DMS 273 (cell line): Measurements from ENCODE around the gene AUNIP.

Experiments
- DNase-seq: peaks from one replicate; lab custom pipeline; 2025; ENCODE audit not compliant: unreplicated experiment; lab: John Stamatoyannopoulos, UW

AUNIP gene, protein sequence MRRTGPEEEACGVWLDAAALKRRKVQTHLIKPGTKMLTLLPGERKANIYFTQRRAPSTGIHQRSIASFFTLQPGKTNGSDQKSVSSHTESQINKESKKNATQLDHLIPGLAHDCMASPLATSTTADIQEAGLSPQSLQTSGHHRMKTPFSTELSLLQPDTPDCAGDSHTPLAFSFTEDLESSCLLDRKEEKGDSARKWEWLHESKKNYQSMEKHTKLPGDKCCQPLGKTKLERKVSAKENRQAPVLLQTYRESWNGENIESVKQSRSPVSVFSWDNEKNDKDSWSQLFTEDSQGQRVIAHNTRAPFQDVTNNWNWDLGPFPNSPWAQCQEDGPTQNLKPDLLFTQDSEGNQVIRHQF

DNA sequence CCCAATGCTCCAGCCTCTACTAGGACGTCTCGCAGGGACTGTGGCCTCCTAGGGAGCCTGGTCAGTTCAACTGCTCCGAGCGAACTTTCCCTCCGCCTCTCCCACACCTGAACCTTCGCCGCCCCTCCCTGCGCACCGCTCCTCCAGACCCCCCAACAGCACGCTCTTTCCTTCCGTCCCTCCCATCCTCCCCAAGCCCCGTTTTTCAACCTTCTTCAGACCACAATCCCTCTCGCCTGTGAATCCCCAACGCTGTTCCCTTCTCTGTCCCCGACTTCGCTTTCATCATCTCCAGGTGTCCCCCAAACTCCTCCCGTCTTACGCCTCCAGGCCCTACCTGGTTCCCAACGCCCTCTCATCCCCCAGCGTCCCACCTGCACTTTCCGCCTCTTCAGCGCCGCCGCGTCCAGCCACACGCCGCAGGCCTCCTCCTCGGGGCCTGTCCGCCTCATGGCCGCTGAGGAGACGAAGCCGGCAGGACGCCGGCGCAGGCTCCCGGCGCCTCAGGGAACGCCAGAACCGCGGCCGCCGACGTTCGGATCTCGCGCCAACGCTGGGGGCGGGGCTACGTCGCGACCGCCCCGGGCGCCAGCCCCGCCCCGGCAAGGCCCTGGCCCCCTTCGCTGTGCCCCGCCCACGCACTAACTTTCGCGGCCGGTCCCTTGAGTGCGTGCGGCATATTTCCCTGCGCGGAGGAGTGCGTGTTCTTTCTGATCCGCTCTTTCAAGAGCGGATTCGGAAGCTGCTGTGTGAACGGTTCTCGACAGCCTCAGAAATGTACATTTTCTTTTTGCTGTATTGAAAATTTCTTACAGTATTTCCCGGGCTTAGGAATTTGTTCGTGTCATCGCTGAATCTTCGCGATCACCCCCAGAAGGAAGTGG lies at the start of gene AUNIP:
TSS of gene AUNIP (minus strand) at position 552 of the 884 bp plus-strand sequence. CDS start at position 452, 100 bp downstream.
- DNase-seq = peak; percentile 96

DNA sequence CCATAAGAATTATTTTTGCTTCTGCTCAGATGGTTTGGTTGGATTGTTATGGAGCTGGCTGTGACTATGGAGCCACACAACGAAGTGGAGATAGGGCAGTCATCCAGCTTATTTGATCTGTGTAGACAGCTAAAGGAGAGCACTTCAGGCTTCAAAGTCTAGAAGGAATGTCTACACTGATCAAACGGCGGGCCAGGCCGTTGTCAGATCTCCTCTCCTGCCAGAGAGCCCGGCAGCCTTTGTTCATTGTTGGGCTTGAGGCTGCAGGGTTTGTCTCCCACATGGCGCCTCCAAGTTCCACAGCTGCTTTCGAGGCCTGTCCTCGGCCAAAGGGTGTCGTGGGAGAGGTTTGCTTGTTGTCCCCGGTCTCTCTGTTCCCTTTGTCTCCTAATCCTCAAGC lies 49.8 kb upstream of the AUNIP start:
- DNase-seq = no peak

DNA sequence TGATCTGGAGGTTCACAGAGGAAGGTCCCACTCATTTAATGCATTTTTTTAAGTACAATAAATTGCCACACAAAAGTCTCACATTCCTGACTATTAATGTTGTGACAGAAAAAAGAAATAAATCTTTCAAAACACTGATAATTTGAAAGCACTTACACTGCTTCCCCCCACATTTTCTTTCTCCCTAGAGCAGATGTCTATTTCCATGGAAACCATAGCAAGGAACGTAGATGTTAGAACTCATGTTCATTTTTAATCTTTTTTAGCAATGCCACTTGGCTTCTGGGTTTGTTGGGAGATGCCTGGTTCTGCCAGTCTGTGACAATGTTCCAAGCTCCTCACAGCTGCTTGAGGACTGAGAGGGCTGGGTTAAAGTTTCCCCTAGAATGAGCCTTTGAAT lies 48.9 kb upstream of the AUNIP start:
- no peak for DNase-seq

DNA sequence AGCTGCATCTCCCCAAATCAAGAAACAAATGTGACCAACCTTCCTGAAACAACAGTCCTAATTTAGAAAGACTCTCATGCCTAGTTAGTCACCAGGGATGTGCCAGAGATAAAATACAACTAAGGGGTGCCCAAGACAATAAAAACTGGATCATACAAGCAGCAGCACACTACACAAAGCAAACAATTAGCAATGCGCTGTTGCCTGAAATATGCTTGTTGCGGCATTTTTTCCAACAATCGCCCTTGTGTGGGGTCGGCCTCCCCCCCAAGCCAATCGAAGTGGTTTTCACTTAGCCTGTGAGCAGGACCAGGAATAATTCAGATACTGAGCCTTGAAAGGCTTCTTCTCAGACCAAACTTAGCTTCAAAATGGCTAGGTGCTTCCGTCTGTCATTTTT lies 48.3 kb upstream of the AUNIP start:
- DNase-seq = no peak

DNA sequence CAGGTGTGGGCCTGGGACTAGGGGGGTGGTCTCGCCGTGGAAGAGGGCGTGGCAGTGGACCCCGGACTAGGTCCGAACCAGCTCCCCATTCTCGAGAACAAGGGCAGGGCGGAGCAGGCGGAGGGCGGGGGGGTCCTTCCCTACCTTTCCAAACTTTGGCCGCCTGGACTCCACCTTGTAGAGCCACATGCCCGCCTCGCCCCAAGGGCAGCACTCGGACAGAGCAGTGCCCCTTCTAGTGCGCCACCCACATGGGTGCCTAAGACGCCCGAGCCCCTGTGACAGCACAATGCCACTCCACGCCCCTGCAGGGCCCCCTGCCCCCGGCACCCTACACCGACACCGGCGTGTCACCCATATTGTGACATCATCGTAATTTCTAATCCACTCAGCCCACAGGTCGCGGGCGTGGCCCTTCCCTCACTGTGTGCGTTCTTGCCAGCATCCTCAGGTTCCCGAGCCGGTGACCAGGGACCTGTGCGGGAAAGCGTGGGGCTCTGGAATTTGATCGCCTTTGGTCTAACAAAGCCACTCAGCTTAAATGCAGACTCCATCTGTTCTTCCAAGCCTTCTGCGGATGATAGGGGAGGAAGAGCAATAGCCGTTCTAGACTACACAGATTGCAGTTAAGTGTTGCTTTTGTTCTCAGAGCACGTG lies 47.5 kb upstream of the AUNIP start:
- DNase-seq = peak; percentile 85

DNA sequence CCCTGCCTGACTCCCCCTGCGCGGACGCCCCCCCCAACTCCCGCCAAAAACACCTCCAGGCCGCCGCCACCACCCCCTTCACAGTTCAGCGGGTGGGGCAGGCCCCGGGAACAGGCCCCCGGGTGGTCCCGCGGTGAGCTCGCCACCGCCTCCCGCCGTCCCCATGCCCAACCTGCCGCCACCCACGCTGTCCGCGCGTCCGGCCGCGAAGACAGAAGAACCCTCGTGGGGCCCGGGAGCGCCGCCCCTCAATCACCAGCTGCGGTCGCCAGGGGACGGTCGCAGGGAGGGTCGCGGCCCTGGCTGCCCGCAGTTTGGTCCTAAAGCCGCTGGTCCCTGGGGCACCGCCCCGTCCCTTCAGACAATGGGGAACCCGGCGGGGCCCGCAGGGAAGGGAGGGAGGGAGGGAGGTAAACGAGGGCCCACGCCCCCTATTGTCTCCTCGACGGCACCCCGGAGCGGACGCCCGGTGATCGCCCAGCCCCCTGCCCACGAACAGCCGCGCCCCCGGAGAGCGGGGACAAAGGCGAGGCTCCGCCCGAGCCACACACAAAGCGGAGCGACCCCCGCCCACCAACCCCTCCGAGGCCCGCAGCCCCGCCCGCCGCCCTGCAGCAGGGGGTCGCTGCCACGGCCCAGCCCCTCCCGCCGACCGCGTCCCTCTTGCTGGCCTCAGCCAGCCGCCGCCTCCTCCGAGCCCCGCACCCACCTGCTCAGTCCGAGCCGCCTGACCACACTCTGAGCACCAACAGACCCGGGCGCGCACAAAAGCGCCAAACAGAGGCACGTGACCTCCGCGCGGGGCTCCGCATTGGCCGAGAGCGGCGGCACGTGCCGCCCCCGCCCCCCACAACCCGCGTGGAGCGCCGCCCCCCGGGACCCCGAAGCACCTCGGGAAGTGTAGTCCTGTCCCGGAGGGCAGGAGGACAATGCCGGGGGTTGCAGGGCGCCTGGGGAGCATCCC lies 46.7 kb upstream of the AUNIP start, which contains the start of gene STMN1:
TSS of gene STMN1 (minus strand) at position 740 of the 964 bp plus-strand sequence. CDS start 1,743 bp downstream, outside the sequence.
- peak; percentile 98 for DNase-seq

DNA sequence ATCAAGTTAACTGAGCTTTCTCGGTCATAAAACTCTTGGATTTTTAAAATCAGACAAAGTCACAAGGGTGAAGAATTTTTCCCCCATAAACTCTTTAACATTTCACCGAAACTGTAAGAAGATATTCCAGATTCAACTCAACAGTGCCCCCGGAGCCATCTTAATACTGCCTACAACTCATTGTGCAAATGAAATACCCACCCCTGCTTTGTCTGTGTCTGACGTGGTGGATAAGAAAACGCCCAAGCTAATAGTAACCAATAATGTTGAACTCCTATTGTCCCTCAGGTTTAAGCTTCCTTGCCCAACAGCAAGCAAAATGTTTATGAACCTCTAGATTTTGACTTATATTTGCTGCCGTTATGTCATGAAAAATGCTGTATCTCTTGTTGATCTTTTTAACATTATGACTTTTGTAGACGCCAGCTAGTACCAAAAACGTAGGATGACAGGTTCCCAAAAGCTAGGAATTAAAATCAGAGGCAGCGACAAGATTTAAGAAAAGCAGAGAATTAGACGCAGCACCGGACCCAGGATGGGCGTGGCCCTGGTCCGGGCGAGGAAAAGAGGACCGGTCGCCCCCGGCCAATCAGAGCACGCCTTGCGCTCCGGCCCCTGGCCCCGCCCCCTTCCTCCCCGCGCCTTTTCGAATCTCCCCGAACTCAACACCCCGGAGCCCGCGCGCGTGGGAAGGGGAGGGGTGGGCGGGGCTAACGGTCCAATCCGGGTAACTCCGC lies 45.9 kb upstream of the AUNIP start:
- DNase-seq = peak; percentile 98

DNA sequence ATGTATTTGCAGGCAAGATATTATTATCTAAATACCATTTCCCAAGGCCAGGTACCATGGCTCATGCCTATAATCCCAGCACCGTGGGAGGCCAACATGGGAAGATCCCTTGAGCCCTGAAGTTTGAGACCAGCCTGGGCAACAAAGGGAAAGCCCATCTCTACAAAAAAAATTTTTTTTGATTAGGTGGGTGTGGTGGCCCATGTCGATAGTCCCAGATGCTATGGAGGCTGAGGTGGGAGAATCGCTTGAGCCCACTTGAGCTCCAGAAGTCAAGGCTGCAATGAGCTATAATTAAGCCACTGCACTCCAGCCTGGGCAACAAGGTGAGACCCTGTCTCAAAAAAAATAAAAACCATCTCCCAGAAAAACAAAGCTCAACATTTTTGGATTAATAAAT lies 44.7 kb upstream of the AUNIP start:
- no peak for DNase-seq

DNA sequence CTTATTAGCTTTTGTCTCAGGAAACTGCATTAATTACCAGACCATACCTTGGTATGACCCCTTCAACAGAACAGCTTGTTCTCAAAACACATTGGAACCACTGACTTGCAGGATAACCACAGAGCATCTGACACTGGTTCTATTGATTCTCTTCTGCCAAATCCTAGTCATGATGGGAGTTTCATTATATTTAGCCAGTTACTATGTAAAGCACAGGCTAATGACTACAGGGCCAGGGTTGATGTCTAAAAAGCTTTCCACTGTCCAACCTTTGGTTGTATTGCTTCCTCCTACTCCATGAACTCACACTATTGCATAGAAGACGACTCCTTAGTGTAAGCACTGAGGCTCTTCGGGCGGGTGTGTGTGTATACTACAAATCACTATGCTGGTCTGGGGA lies 43.2 kb upstream of the AUNIP start:
- DNase-seq = no peak

DNA sequence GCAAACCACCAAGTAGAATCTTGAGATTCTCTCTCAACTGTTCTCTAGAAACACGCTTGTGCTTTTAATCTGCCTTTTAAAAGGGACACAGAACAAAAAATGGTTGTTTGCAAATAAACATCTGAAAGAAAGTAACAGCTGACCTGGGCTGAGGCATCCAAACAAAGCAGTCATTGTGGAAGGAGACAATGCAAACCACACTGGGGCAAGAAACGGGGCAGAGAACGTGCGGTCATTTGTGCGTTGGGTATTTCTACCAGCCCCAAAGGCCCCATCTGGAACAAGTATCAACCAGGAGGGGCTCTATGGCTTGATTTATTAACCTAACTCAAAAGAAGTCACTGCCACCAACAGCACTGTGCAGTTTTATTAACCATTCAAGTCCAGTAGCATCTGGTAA lies 41.0 kb upstream of the AUNIP start:
- no peak for DNase-seq

DNA sequence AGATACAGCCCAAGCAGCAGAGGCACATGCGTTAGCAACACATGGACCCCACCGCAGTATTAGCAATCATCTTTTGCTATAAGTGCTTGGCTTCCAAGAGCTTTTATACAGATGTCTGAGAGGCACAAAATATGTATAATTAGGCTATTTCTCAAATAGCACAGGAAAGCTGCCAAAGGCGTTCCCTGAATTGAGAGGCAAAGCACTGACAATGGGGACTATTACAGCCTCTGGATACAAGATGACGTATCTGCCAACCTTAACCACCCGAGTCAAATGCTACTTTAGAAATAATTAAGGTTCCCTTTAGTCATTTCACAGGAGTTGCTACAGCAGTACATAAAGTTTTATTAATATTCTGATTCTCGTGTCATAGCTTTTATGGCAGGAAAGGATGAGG lies 40.5 kb upstream of the AUNIP start:
- DNase-seq = no peak

DNA sequence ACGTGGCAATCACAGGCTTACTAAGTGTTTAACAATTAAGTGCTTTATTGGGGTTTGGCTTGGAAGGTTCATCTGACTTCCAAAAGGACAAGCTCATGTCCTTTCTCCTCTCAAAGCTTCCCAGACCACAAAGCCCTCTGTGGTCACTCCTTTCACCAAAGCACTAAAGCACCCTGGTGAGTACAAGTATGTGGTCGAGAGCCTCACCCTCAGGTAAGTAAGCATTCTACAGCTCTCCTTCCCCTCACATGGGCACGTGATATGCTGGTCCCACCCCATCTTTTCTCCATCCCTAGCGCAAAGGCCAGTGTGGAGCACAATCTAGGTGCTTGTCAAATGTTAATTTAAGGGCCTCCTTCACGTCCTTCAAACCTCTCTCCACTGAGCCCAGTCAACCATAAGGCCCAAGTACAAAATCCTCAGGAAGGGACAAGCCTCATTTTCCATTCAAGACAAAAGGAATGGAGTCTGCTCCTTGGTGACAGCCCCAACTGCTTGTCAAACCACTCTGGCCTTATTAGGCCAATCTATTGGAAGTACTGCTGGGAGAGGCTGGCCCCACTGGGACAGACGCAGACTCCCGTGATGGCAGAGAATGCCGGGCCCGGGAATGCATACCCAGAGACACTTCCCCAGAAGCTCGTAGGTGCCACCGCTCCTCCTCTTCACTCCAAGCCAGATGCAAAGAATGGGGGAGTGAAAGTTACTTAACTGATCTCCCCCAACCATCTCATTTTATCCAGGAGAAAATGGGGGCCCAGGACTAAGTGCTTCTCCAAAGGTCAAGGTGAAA lies 39.2 kb upstream of the AUNIP start:
- DNase-seq = no peak

DNA sequence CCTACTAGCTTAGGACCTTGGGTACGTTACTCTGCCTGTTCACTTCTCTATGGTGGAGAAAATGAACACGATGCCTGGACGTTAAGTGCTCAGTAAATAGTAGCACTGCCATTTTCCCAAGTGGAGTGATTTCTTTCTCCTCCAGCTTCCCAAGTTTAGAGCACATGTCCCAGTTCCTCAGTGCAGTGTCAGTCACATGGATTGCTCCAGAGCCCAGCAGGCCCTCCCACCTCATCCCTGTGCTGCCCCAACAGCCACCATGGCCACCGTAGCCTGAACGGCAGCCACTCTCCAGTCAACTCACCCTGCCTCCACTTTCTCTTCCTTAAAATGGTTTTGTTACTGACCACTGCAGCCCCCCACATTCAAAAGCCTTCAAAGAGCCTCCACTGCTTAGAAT lies 38.5 kb upstream of the AUNIP start:
- no peak for DNase-seq

DNA sequence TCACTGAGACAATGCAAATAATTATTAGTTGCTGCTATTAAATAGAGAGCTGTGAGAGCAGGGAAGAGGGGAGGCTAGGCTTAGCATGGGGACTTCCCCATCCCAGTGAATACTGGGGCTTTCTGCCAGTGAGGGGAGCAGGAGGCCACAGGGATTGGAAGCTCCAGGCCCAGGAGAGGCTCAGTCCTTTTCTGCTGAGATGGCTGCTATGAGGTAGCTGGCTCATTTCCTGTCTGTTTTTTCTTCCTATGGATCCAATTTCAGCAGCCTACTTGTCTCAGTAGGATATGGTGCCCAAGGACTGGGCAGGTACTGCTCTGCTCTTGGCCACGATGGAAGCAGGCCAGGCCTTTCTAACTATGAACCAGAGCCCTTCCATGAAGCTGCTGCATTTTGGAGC lies 37.0 kb upstream of the AUNIP start:
- DNase-seq = peak; percentile 41

DNA sequence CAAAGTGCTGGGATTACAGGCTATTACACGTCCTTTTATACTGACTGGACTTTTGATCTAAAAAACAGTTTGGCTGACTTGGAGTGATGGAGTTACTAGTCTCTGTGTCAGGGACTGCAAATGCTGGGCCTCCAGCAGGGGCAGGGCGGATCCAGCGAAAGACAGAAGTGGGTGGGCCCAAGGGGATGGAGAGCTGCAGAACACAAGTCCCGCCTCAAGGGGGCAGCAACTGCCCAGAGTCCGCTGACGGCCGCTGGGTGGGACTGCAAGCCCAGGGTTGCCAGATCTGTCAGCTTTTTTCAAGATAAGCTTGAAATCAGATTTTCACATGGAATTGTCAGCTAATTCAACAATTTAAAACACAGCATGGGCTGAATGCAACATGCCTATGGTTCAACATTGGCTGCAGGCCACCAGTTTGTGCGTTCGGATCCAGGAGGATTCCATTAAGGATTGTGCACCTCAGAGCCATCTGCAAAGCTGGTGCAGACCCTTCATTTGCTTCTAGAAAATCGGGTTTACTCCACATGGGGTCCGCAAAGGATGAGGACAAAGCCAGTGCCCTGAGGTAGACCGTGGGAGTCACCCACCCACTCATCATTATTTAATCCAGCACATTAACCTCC lies 36.2 kb upstream of the AUNIP start:
- DNase-seq = peak; percentile 95

DNA sequence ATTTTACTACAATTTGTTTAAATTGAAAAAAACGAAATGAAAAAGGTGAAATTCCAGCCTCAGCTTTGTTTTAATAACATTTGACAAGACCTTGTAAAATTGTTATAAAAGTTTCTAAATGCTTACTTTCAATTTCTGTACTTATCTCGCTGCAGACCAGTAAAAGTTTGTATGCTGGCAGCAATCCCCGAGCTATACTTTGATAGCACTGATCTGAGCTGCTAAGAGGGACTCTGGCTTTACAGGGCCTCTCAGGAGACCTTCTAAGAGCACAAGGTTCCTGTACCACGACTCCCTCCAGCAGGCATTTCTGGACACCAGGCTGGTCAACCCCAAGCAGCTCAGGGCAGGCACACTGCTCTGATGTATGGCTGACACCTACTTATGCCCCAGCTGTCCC lies 33.9 kb upstream of the AUNIP start:
- DNase-seq = no peak

DNA sequence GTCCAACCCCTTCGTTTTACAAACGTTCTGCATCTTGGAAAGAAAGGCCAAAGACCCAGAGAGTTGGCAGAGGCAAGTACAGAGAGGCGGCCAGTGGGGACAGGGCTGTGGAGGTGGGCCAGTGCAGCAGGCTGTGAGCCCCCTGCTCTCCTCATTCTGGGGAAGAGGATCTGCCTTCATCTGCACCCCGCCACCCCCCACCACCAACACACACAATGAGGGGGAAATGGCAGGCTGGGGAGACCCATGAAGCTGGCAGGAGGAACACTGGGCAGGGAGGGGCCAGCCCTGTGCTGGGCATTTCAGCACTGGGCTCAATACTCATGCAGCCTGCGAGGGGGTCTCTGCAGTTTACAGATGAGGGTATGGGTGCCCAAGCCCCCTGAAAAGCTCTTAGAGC lies 32.3 kb upstream of the AUNIP start:
- no peak for DNase-seq

DNA sequence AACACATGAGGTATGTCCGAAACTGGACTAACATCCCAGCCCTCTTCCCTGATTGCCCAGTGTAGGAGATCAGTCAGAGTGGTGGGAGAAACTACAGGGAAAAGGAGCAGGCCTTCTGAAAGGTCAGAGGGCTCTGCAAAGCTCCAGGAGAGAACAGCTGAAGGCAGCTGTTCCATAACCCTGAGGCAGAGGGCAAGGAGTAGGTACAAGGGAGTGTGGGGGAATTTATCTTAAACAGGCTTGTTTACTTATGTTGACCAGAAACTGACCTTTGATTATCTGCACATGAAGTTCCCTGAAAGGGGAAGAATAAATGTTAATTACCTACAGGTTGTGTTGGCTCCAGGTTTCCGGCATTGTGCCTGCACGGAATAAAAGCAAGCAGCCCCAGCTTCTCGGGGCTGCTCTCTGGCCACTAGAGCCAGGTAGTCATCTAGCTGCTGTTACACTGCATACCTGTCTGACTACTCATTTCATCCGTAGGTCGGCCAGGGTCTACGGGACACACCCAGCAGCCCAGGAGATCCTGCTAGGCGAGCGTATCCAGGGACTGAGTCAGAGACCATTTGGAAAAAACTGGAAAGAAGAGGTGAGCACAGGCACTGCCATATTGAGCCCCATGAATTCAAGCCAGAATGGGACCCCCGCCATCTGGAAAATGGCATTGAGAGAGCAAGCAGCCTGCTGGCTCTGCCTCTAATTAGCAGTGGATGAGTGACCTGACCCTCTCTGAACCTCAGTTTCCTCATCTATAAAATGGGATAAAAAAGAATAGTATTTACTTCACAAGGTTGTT lies 31.2 kb upstream of the AUNIP start:
- no peak for DNase-seq
